Hepatocyte (in vitro differentiated cells): ENCODE data around the gene SLFN12L. TPM values are rescaled to one million over a fixed set of nuclear protein-coding genes. Genes with fewer than 3 reads are reported as not detected.

Experiments used
- DNase-seq: peaks from one replicate; pipeline ENCODE4 v3.0.0-alpha.2; 2016; ENCODE audit warnings: low spot score
- H2AFZ ChIP-seq: fragments of 200-600 bp; sonication (generic); 2 replicates; pipeline ENCODE4 v1.6.0; 2016; ENCODE audit warnings: antibody characterized with exemption, mild to moderate bottlenecking
- H3K27ac ChIP-seq: fragments of 200-600 bp; sonication (generic); 2 replicates; pipeline ENCODE4 v1.5.1; 2016; ENCODE audit warnings: mild to moderate bottlenecking
- H3K27me3 ChIP-seq: fragments of 200-600 bp; sonication (generic); 2 replicates; pipeline ENCODE4 v1.6.1; 2016
- H3K36me3 ChIP-seq: fragments of 200-600 bp; sonication (generic); replicated peaks from 2 replicates; pipeline ENCODE4 v1.5.1; 2016; ENCODE audit warnings: low read depth; ENCODE audit not compliant: insufficient read depth
- H3K4me1 ChIP-seq: fragments of 200-600 bp; sonication (generic); 2 replicates; pipeline ENCODE4 v1.5.1; 2016; ENCODE audit warnings: mild to moderate bottlenecking, moderate library complexity; ENCODE audit not compliant: insufficient read depth
- H3K4me2 ChIP-seq: fragments of 200-600 bp; sonication (generic); 2 replicates; pipeline ENCODE4 v1.6.0; 2016
- H3K4me3 ChIP-seq: fragments of 200-600 bp; sonication (generic); 2 replicates; pipeline ENCODE4 v1.5.1; 2016; ENCODE audit warnings: mild to moderate bottlenecking
- H3K79me2 ChIP-seq: fragments of 200-600 bp; sonication (generic); 2 replicates; pipeline ENCODE4 v1.6.0; 2017; ENCODE audit warnings: mild to moderate bottlenecking
- H3K9me2 ChIP-seq: fragments of 200-600 bp; sonication (generic); replicated peaks from 2 replicates; pipeline ENCODE4 v1.6.0; 2017; ENCODE audit warnings: mild to moderate bottlenecking; ENCODE audit not compliant: insufficient read depth
- H3K9me3 ChIP-seq: fragments of 200-600 bp; sonication (generic); 2 replicates; pipeline ENCODE4 v1.5.1; 2016; ENCODE audit warnings: low read depth, mild to moderate bottlenecking
- H4K20me1 ChIP-seq: fragments of 200-600 bp; sonication (generic); 2 replicates; pipeline ENCODE4 v1.6.0; 2016; ENCODE audit warnings: mild to moderate bottlenecking; ENCODE audit not compliant: insufficient read depth, poor library complexity, severe bottlenecking
- EZH2 ChIP-seq: fragments of 200-600 bp; sonication (generic); IDR thresholded peaks from 2 replicates; pipeline ENCODE4 v1.6.1; 2016; ENCODE audit warnings: antibody characterized with exemption, mild to moderate bottlenecking, borderline replicate concordance
- EZH2phosphoT487 ChIP-seq: fragments of 200-600 bp; sonication (generic); IDR thresholded peaks from one replicate; pipeline ENCODE4 v1.6.1; 2018; ENCODE audit warnings: antibody characterized with exemption, mild to moderate bottlenecking, low read depth, moderate library complexity; ENCODE audit not compliant: unreplicated experiment, severe bottlenecking
- WGBS: methylation state at CpG from one replicate; pipeline ENCODE4 v1.1.6; 2016; ENCODE audit warnings: low lambda C conversion rate; ENCODE audit errors: missing lambda C conversion rate; 5-methylcytosine and 5-hydroxymethylcytosine counted together
- polyA plus RNA-seq: library from polyadenylated mRNA; unstranded; fragments of >200 nt; fragmentation: Nextera tagmentation; extraction: Ambion mirVana; gene quantifications from 2 replicates; pipeline ENCODE4 v1.2.1, GENCODE V29; 2016
- total RNA-seq: library from RNA; depleted of rRNA; stranded (reverse); fragments of >200 nt; gene quantifications from 2 replicates; pipeline ENCODE4 v1.2.3, GENCODE V29; 2014
- TF ChIP-seq, protein P1 (sequence below): fragments of 200-600 bp; sonication (generic); IDR thresholded peaks from 2 replicates; pipeline ENCODE4 v1.5.1; 2016; ENCODE audit warnings: antibody characterized with exemption, mild to moderate bottlenecking; ENCODE audit not compliant: poor library complexity

The SLFN12L gene
- total RNA-seq, result 0.03 TPM in 1 of 2 replicates, not detected in the other
- polyA plus RNA-seq, result not detected in 2 replicates

DNA sequence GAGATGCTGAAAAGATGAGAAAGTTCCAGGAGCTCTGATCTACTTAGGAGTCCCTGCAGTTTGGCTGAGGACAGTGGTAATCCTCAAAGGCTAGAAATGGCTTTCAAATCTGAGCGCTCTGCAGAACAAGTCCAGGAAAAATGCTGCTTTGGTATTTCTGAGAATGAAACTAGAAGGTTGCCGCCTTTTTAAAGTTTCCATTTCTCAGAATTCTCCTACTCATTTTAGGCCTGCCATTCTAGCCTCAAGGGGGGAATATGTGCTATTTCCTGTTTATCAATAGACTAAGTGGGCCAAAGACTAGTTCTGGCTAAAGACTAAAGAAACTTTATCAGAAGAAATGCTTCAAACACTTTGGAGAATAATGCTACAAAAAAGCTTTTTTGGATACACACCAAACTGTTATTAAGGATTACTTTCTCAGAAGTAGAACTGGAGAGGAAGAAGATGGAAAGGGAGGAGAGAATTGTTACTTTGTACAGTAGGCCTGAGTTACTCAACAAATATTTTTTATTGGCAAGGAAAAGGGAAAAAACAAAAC lies at the start of gene SLFN12L:
SLFN12L (minus strand) TSS at position 78 of the 541 bp plus-strand sequence. CDS start 15,314 bp downstream, outside the sequence.
- Histone ChIP-seq H3K9me2 (no peaks in the 10 kb centered on the region), H3K4me3 (no peak within 1 kb of the TSS), H3K9me3 (no peaks in the 10 kb centered on the region), H3K4me2 (no peak within 1 kb of the TSS), H4K20me1 (no peaks in the 10 kb centered on the region), H2AFZ (no peak within 1 kb of the TSS), H3K36me3 (no peaks in the 10 kb centered on the region), H3K4me1 (no peaks in the 10 kb centered on the region), H3K27ac (peak within 1 kb of the TSS; percentile 21), H3K79me2 (no peaks in the 10 kb centered on the region), H3K27me3 (peaks cover 2% of the 10 kb centered on the region)
- DNase-seq, result no peak
- 80% methylated on average over 2 of the region's 2 CpGs for WGBS
- no peak for TF ChIP-seq EZH2

DNA sequence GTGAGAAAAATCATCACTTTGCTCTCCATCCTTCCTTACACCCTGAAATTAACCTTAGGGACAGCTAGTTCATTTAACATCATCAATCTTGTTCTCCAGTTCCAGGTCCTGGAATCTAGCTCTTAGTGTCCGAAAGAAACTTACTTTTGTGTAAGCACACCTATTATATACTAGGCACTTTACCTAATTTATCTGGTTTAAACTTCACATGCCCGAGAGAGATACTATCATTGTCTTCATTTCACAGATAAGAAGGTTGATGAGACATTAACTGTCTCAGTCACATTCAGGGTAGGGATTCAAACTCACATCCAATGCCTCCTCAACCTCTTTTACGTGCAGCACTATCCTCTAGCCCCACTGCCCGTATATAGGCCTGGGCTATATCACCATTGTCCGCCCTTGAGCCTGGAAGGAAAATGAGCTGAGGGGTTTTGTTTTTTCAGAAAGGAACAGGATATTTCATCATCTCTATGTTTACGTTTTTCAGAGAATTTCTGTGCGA lies 49.1 kb upstream of the SLFN12L start:
- Histone ChIP-seq H3K9me2 (no peaks in the 10 kb centered on the region), H3K36me3 (no peaks in the 10 kb centered on the region), H2AFZ (peak overlapping the region; percentile 97), H3K27me3 (no peaks in the 10 kb centered on the region), H4K20me1 (peaks cover 22% of the 10 kb centered on the region), H3K4me2 (peak overlapping the region; percentile 74), H3K27ac (peak overlapping the region; percentile 99), H3K4me1 (peaks cover 10% of the 10 kb centered on the region), H3K4me3 (peak overlapping the region; percentile 12), H3K79me2 (peaks cover 38% of the 10 kb centered on the region), H3K9me3 (no peaks in the 10 kb centered on the region)
- no peak for DNase-seq
- TF ChIP-seq EZH2phosphoT487, result no peak
- TF ChIP-seq EZH2, result no peak
- TF ChIP-seq, protein P1, sequence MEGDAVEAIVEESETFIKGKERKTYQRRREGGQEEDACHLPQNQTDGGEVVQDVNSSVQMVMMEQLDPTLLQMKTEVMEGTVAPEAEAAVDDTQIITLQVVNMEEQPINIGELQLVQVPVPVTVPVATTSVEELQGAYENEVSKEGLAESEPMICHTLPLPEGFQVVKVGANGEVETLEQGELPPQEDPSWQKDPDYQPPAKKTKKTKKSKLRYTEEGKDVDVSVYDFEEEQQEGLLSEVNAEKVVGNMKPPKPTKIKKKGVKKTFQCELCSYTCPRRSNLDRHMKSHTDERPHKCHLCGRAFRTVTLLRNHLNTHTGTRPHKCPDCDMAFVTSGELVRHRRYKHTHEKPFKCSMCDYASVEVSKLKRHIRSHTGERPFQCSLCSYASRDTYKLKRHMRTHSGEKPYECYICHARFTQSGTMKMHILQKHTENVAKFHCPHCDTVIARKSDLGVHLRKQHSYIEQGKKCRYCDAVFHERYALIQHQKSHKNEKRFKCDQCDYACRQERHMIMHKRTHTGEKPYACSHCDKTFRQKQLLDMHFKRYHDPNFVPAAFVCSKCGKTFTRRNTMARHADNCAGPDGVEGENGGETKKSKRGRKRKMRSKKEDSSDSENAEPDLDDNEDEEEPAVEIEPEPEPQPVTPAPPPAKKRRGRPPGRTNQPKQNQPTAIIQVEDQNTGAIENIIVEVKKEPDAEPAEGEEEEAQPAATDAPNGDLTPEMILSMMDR, result no peak
- 42% methylated on average over 7 of the region's 7 CpGs for WGBS

DNA sequence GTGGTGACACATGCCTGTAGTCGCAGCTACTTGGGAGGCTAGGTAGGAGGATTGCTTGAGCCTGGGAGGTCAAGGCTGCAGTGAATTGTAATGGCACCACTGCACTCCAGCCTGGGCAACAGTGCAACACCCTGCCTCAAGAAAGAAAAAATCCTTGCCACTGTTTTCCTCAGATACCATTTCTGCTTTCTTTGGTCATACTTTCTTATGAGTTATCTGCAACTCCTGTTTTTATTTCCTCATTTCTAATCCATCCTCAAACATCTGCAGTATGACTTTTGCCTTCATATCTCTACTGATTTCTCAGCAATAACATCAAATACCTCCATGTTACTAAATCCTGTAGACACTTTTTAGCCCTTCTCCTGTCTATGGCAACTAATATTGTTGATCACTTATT lies 46.6 kb upstream of the SLFN12L start:
- Histone ChIP-seq H4K20me1 (peaks cover 4% of the 10 kb centered on the region), H3K4me3 (no peak overlapping the region), H3K79me2 (peaks cover 20% of the 10 kb centered on the region), H3K4me1 (peaks cover 4% of the 10 kb centered on the region), H3K27me3 (no peaks in the 10 kb centered on the region), H3K4me2 (no peak overlapping the region), H2AFZ (no peak overlapping the region), H3K9me2 (no peaks in the 10 kb centered on the region), H3K36me3 (no peaks in the 10 kb centered on the region), H3K9me3 (no peaks in the 10 kb centered on the region), H3K27ac (no peak overlapping the region)
- TF ChIP-seq, protein P1, result no peak
- no peak for TF ChIP-seq EZH2
- TF ChIP-seq EZH2phosphoT487, result no peak
- DNase-seq, result no peak
- WGBS, result 100% methylated on average over 1 of the region's 1 CpG

DNA sequence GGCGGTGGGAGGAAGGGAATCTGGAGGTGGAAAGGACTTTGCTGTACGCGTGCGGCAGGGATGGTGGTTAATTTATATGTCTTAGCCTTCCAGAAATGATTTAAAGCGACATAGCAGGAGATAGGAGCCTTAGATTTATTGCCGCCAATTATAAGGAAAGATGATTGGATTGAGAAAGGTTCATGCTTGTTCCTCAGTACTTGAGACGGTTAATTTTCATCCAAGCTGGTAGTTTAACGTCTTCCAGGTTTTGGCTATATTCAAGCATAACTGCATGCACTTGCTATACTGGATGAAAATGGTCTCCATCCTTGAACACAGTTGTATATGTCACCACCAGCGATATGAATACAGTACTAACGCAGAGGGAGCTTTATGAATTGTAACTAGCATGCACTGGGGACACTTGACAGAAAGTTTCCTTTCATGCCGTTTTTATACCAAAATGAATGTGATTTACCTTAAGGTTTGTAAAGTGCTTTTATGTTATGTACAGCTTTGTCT lies 41.5 kb upstream of the SLFN12L start:
- Histone ChIP-seq H2AFZ (peak overlapping the region; percentile 90), H3K9me3 (no peaks in the 10 kb centered on the region), H3K4me2 (peak overlapping the region; percentile 83), H3K27ac (peak overlapping the region; percentile 97), H3K4me1 (peaks cover 12% of the 10 kb centered on the region), H3K4me3 (peak overlapping the region; percentile 76), H4K20me1 (no peaks in the 10 kb centered on the region), H3K79me2 (peaks cover 15% of the 10 kb centered on the region), H3K36me3 (no peaks in the 10 kb centered on the region), H3K9me2 (no peaks in the 10 kb centered on the region), H3K27me3 (no peaks in the 10 kb centered on the region)
- WGBS, result 12% methylated on average over 11 of the region's 11 CpGs
- no peak for DNase-seq
- TF ChIP-seq EZH2 (no peak), EZH2phosphoT487 (no peak)
- TF ChIP-seq, protein P1, result no peak
